ENCODE measurements around the gene MTTP.

Gene MTTP

GRCh38 chr4:99670409-99671073 lies 95.9 kb downstream of the MTTP start:
- no peak for DNase-seq (ENCODE audit: low read depth)

Measured in ELR (cell line).